DOHH2 (cell line): Measurements from ENCODE around the gene CCT6B.

Experiments used
- EZH2phosphoT487 ChIP-seq: fragments of 200-600 bp; sonication (generic); IDR thresholded peaks from 2 replicates; pipeline ENCODE4 v1.6.1; 2017; ENCODE audit warnings: borderline replicate concordance, mild to moderate bottlenecking, antibody characterized with exemption, low read length, moderate library complexity, mixed read lengths
- TF ChIP-seq, protein P1 (sequence below): fragments of 200-600 bp; sonication (generic); IDR thresholded peaks from one replicate; pipeline ENCODE4 v1.5.1; 2014; ENCODE audit warnings: antibody characterized with exemption, mild to moderate bottlenecking, low read depth, low read length; ENCODE audit not compliant: poor library complexity, severe bottlenecking

DNA sequence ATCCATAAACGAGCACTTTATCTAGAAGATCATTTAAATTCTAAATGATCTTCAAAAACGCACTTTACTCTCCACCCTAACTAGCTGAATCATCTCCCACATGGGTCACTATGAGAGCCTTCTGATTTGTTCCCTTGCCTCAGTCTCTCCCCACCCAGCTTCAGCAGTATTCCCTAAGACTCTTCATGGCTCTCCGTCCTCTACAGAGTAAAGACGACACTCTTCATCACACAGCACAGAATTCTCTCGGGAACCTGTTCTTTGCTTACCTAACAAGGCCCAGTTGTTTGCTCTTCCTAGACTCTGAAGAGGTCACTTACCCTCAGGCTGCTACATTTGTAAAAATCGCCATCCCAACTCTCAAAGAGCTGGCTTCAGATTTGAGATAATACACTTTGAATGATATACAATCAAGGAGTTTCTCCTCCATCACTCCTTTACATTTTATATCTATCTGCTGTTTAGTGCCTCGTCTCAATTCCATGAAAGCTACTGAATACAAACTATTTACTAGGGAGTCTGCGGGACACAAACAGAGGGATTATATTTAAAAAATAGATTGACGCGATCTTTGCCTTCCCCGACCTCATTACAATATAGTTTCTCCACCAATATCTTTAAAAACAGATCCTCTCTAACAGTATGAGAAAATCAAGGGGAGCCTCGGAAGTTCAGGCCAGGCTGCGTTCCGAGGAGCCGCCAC, 18.5 kb upstream of the CCT6B start:
- TF ChIP-seq, protein P1, sequence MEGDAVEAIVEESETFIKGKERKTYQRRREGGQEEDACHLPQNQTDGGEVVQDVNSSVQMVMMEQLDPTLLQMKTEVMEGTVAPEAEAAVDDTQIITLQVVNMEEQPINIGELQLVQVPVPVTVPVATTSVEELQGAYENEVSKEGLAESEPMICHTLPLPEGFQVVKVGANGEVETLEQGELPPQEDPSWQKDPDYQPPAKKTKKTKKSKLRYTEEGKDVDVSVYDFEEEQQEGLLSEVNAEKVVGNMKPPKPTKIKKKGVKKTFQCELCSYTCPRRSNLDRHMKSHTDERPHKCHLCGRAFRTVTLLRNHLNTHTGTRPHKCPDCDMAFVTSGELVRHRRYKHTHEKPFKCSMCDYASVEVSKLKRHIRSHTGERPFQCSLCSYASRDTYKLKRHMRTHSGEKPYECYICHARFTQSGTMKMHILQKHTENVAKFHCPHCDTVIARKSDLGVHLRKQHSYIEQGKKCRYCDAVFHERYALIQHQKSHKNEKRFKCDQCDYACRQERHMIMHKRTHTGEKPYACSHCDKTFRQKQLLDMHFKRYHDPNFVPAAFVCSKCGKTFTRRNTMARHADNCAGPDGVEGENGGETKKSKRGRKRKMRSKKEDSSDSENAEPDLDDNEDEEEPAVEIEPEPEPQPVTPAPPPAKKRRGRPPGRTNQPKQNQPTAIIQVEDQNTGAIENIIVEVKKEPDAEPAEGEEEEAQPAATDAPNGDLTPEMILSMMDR = no peak
- TF ChIP-seq EZH2phosphoT487 = no peak
